SKM-1 (cell line): ENCODE measurements around the gene PRIM2.
"Not testable (repeated sequence)": the region's sequence is repeated elsewhere in the genome, so short reads cannot be mapped to it uniquely, and the experiment has no call there.

Experiments
- DNase-seq: peaks from one replicate; lab custom pipeline; 2025; ENCODE audit not compliant: unreplicated experiment; lab: John Stamatoyannopoulos, UW

PRIM2 gene

GRCh38 chr6:57308755-57309154, 8.7 kb upstream of the PRIM2 start:
- not testable (repeated sequence) for DNase-seq

- DNase-seq, result not testable (repeated sequence)
Measured at GRCh38 chr6:57310095-57310816, 7.2 kb upstream of the PRIM2 start.

DNA sequence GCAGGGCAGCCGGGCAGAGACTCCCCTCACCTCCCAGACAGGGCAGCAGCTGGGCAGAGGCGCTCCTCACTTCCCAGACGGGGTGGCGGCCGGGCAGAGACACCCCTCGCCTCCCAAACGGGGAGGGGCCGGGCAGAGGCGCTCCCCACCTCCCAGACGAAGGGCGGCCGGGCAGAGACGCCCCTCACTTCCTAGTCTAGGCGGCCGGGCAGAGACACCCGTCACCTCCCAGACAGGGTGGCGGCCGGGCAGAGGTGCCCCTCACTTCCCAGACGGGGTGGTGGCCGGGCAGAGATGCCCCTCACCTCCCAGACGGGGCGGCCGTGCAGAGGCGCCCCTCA, 6.6 kb upstream of the PRIM2 start:
- no peak for DNase-seq

DNA sequence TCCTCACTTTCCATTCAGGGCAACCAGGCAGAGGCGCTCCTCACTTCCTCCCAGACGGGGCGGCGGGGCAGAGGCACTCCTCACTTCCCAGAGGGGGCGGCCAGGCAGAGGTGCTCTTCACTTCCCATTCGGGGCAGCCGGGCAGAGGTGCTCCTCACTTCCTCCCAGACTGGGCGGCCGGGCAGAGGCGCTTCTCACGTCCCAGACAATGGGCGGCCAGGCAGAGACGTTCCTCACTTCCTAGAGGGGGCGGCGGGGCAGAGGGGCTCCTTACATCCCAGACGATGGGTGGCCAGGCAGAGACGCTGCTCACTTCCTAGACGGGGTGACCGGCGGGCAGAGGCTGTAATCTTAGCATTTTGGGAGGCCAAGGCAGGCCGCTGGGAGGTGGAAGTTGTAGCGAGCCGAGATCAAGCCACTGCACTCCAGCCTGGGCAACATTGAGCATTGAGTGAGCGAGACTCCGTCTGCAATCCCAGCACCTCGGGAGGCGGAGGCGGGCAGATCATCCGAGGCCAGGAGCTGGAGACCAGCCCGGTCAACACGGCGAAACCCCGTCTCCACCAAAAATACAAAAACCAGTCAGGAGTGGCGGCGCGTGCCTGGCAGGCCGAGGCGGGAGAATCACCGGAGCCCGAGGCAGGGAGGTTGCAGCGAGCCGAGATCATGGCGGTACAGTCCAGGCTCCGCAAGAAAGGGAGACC, 6.0 kb upstream of the PRIM2 start:
- DNase-seq, result not testable (repeated sequence)

GRCh38 chr6:57312004-57312345, 5.5 kb upstream of the PRIM2 start:
- no peak for DNase-seq

- no peak for DNase-seq
Measured at GRCh38 chr6:57313009-57313408, 4.4 kb upstream of the PRIM2 start.

DNA sequence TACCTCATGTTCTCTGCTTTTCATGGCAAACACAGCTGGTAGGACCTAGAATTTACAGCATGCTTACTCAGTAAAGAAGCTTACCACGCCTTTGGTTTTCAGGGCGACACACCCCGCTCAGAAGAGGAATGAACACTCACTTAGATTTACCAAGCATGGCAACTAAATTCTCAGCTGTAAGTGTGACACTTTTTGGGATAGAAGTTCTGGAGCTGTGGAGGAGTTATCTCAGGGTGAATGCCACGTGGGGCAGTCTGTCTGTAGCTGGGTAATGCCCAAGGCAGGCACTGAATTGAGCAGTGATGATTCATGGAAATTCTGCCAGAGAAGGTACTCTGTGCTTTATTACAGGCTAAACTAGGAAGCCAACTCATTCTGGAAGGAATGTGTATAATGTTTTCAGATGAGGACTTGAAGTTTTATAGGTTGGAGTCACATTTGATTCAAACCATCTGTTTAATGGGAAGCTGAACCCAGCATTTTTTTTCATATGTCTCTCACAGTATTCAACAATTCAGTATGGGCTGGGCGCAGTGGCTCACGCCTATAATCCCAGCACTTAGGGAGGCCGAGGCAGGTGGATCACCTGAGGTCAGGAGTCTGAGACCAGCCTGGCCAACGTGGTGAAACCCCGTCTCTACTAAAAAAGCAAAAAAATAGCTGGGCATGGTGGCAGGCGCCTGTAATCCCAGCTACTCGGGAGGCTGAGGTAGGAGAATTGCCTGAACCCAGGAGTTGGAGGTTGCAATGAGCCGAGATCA, 3.5 kb upstream of the PRIM2 start:
- DNase-seq, result no peak

DNA sequence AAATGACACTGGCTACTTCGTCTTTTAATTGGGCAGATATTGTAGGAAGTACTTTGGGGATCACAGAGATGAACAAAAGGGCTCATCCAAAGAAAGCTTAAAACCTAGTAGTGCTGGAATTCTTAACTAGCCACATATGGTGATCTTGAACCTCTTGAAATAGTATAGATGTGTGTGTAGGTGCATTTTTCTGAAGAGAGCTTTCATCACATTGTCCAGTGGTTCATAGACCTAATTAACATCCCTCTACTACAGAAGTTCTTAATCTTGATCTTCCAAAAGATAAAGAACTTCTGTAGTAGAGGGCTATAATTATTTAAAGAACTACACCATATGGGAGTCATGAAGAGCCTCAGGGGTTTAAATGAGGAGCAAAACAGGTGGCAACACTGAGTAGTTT, 2.3 kb upstream of the PRIM2 start:
- no peak for DNase-seq

DNA sequence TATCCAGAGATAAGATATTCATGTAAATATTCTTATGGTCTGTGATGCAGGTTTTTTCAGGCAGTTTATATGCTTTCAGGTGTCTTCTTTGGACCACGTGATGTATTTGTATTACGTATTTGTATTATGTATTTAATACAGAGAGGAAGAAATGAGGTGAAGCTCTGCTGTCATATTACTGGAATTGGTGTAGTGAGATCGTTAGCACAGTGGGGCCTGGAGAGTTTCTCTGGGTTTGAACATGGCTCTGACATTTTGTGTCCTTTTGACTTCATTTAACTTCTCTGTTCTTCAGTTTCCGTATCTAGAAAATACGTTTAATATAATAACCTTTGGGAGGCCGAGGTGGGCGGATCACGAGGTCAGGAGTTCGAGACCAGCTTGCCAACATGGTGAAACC, 1.6 kb upstream of the PRIM2 start:
- DNase-seq, result no peak

GRCh38 chr6:57316581-57317059, 810 bp upstream of the PRIM2 start:
- peak; percentile 93 for DNase-seq

GRCh38 chr6:57324538-57324937, 7.1 kb downstream of the PRIM2 start:
- peak; percentile 15 for DNase-seq

DNA sequence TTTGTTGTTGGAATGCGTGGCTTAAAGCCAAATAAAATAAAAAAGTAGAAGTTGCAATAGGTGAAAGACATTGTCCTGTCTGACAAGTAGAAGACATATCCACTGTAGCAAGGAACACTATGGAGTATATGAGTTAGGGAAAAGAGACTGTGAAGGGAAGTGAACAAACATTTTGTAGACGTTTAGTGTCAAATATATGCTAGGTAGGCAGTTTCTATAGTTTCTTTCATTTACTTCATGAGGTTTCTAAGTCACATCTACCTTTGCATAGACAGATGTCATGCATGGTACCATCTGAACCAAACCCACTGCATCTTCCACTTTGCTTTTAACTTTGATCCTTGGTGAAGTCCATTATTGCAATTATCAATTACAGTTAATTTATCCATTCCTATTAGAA, 9.9 kb downstream of the PRIM2 start:
- no peak for DNase-seq

GRCh38 chr6:57328074-57328473, 10.6 kb downstream of the PRIM2 start:
- DNase-seq, result no peak

- DNase-seq, result no peak
Measured at GRCh38 chr6:57329933-57330332, 12.5 kb downstream of the PRIM2 start.

- DNase-seq, result no peak
Measured at GRCh38 chr6:57342148-57342669, 24.8 kb downstream of the PRIM2 start.

DNA sequence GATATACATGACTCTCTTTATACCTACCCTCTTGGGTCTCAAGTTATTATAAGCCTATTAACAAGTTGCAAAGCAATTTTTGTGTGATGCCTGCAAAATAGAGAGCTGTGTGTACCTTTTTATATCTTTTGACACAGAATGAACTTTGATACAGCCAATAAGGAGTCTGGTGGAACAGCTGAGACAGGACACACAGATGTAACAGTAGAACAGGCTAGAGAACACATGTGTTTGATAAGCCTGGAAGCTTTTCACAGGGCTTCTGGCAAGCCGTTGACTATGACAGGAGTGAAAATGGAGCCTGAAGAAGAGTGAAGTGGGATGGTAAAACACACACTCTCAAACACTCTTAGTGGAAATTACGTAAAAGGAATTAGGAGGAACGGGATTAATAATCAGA, 25.9 kb downstream of the PRIM2 start:
- DNase-seq, result not testable (repeated sequence)

GRCh38 chr6:57346715-57347114, 29.3 kb downstream of the PRIM2 start:
- not testable (repeated sequence) for DNase-seq

DNA sequence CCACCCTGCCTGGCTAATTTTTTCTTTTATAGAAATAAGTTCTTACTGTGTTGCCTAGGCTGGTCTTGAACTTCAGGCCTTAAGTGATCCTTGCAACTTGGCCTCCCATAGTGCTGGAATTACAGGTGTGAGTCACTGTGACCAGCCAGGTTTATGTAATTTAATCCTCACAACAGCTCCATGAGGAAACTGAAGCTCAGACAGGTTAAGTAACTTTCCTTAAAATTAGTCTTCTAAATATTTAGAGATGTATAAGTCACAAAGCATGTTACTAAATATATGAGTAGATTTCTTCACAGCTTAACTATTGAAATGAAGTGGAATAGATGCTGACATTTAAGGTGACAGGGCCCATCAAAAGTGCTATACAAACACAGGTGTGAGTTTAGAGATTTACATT, 30.2 kb downstream of the PRIM2 start:
- not testable (repeated sequence) for DNase-seq

GRCh38 chr6:57350443-57350842, 33.0 kb downstream of the PRIM2 start:
- not testable (repeated sequence) for DNase-seq

GRCh38 chr6:57352596-57352995, 35.2 kb downstream of the PRIM2 start:
- not testable (repeated sequence) for DNase-seq

- DNase-seq, result not testable (repeated sequence)
Measured at GRCh38 chr6:57358319-57358718, 40.9 kb downstream of the PRIM2 start.

DNA sequence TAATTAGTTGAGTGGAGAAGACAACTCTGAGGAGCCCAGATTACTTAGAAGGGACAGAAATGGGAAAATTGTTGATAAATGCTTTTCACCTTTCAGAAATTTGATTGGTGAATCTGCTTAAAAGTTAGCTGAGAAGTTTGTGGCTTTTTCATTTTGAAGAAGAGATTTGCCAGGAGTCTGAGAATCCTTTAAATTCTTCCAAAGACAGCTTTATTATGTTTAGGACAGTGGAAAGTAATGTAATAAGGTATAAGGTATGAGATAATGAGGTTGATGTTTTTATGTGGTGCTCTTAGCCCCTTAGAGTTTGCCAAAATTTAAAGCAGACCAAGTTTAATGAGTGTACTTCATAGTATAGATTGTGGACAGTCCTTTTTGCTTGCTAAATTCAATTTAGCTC, 42.3 kb downstream of the PRIM2 start:
- not testable (repeated sequence) for DNase-seq
